ENCODE results near the gene JAG1. TPM values are rescaled to one million over a fixed set of nuclear protein-coding genes. Genes with fewer than 3 reads are reported as not detected.

Gene JAG1
- total RNA-seq, 4 donors from 2014 or later: 89.6 to 182 (median 123) TPM

GRCh38 chr20:10634211-10634610 lies 39.6 kb downstream of the JAG1 start:
- Histone ChIP-seq H3K4me1 (peaks cover 49 to 100% (median 71%) of the 10 kb centered on the region in 3 donors), H3K27ac (peak overlapping the region; percentile 82 to 99 (median 90)), H3K4me3 (no peak overlapping the region), H3K9me3 (no peaks in the 10 kb centered on the region), H3K36me3 (peaks cover 0 to 17% (median 3%) of the 10 kb centered on the region in 3 donors), H3K27me3 (no peaks in the 10 kb centered on the region)
- no peak for TF ChIP-seq POLR2A (IDR thresholded peaks at IDR 0.05)
- TF ChIP-seq CTCF (IDR thresholded peaks at IDR 0.05): no peak
- intact Hi-C loops (cut with DNase I): no loop called here
- 36 to 37% methylated on average over 5 of the region's 5 CpGs for WGBS, 2 donors
- no peak for DNase-seq

GRCh38 chr20:10633718-10634117 lies 40.1 kb downstream of the JAG1 start:
- peak overlapping the region; percentile 82 to 99 (median 90) for H3K27ac ChIP-seq
- peaks cover 45 to 99% (median 68%) of the 10 kb centered on the region in 3 donors for H3K4me1 ChIP-seq
- no peaks in the 10 kb centered on the region for H3K27me3 ChIP-seq
- H3K4me3 ChIP-seq: no peak overlapping the region
- no peaks in the 10 kb centered on the region for H3K9me3 ChIP-seq
- 37 to 70% methylated on average over 5 of the region's 5 CpGs for WGBS, 2 donors
- TF ChIP-seq POLR2A (IDR thresholded peaks at IDR 0.05): no peak
- no peak for TF ChIP-seq CTCF (IDR thresholded peaks at IDR 0.05)
- H3K36me3 ChIP-seq: peaks cover 0 to 12% (median 0%) of the 10 kb centered on the region in 3 donors
- DNase-seq: no peak
- intact Hi-C loops (cut with DNase I): no loop called here

- Histone ChIP-seq H3K4me1 (peaks cover 37 to 99% (median 64%) of the 10 kb centered on the region in 3 donors), H3K36me3 (peaks cover 0 to 4% (median 0%) of the 10 kb centered on the region in 3 donors), H3K27me3 (no peaks in the 10 kb centered on the region), H3K27ac (peak overlapping the region; percentile 82 to 99 (median 90)), H3K4me3 (no peak overlapping the region), H3K9me3 (no peaks in the 10 kb centered on the region)
- 28 to 51% methylated on average over 12 of the region's 13 CpGs for WGBS, 2 donors
- TF ChIP-seq POLR2A (IDR thresholded peaks at IDR 0.05) (no peak), CTCF (IDR thresholded peaks at IDR 0.05) (no peak)
- DNase-seq: no peak
- intact Hi-C loops (cut with DNase I): no loop called here
Observed at GRCh38 chr20:10632721-10633509, 40.9 kb downstream of the JAG1 start.

GRCh38 chr20:10631126-10631525 lies 42.7 kb downstream of the JAG1 start:
- Histone ChIP-seq H3K27ac (peak overlapping the region in 2 of 4 donors; percentile 67 to 70), H3K9me3 (no peaks in the 10 kb centered on the region), H3K4me1 (peaks cover 19 to 99% (median 46%) of the 10 kb centered on the region in 3 donors), H3K36me3 (no peaks in the 10 kb centered on the region), H3K4me3 (no peak overlapping the region), H3K27me3 (no peaks in the 10 kb centered on the region)
- TF ChIP-seq POLR2A (IDR thresholded peaks at IDR 0.05) (no peak), CTCF (IDR thresholded peaks at IDR 0.05) (no peak)
- intact Hi-C loops (cut with DNase I): no loop called here
- 88% methylated on average over 2 to 4 of the region's 4 CpGs for WGBS, 2 donors
- no peak for DNase-seq

GRCh38 chr20:10629946-10630650 lies 43.7 kb downstream of the JAG1 start:
- Histone ChIP-seq H3K27ac (peak overlapping the region; percentile 60 to 70 (median 66)), H3K9me3 (no peaks in the 10 kb centered on the region), H3K36me3 (no peaks in the 10 kb centered on the region), H3K27me3 (no peaks in the 10 kb centered on the region), H3K4me3 (no peak overlapping the region), H3K4me1 (peaks cover 16 to 89% (median 39%) of the 10 kb centered on the region in 3 donors)
- 36 to 64% methylated on average over 6 to 8 of the region's 9 CpGs for WGBS, 2 donors
- no peak for DNase-seq
- TF ChIP-seq POLR2A (IDR thresholded peaks at IDR 0.05): no peak
- TF ChIP-seq CTCF (IDR thresholded peaks at IDR 0.05): no peak
- intact Hi-C loops (cut with DNase I): no loop called here
